K562 (cell line): ENCODE results near the gene ACLY. TPM values are rescaled to one million over a fixed set of nuclear protein-coding genes. Genes with fewer than 3 reads are reported as not detected.

Source experiments
- ATAC-seq: fragments of 200-7000 bp; cut with Tn5 transposase; 3 replicates; pipeline ENCODE4 v1.9.1; 2020; ENCODE audit warnings: moderate library complexity
- BruUV-seq: library from RNA; stranded (reverse); fragments of 400-500 nt; replicated peaks from 2 replicates; lab custom pipeline; 2021; lab: Mats Ljungman, UMichigan
- CTCF ChIA-PET: fragments of 300-600 bp; formaldehyde crosslinking; extraction: SDS; loops from one replicate; lab custom pipeline; 2021; ENCODE audit warnings: low intra/inter-chr PET ratio; lab: Yijun Ruan, JAX
- POLR2A ChIA-PET: fragments of 300-600, 350-650 bp; sonication (Branson Sonifier 250); formaldehyde crosslinking; extraction: SDS; loops from one replicate; lab custom pipeline; 2021; ENCODE audit warnings: antibody characterized with exemption, inconsistent platforms; lab: Yijun Ruan, JAX
- DNase-seq, 4 experiments: peaks; one replicate each; pipeline versions ENCODE4 v3.0.0 to v3.0.0-alpha.2; 2011 to 2018; ENCODE audit warnings: low spot score in 3 of 4, mixed read lengths in 3 of 4; ENCODE audit errors: extremely low read depth in 1 of 4
- FAIRE-seq: peaks from 2 replicates; lab custom pipeline; 2011; peaks lifted over from hg19 to GRCh38; lab: Jason Lieb, UNC
- H2AFZ ChIP-seq: 2 replicates; pipeline ENCODE4 v1.6.0; 2011; ENCODE audit warnings: low read depth, low read length, control low read depth, inconsistent platforms
- H3K27ac ChIP-seq: fragments of 200-600 bp; 3 replicates; pipeline ENCODE4 v1.8.0; 2011; ENCODE audit warnings: low read depth, mild to moderate bottlenecking, control low read depth, inconsistent platforms, low read length, moderate library complexity, mixed read lengths; ENCODE audit errors: extremely low read depth
- H3K27me3 ChIP-seq, 2 experiments: fragments of 300-600 bp in 1 of 2; 2 replicates in 1 of 2; 3 replicates in 1 of 2; pipeline versions ENCODE4 v1.6.0 to v1.8.0; 2011; ENCODE audit warnings: inconsistent platforms in 2 of 2, low read length in 2 of 2, mild to moderate bottlenecking in 1 of 2, mixed read lengths in 1 of 2, moderate library complexity in 1 of 2; ENCODE audit not compliant: control insufficient read depth in 2 of 2, insufficient read depth in 2 of 2
- H3K36me3 ChIP-seq: fragments of 300-600 bp; 3 replicates; pipeline ENCODE4 v1.8.0; 2011; ENCODE audit warnings: mild to moderate bottlenecking, low read length, inconsistent platforms; ENCODE audit not compliant: control insufficient read depth, insufficient read depth
- H3K4me1 ChIP-seq, 2 experiments: fragments of 200-600 bp in 1 of 2; replicated peaks in 1 of 2; 2 replicates in 1 of 2; 3 replicates in 1 of 2; pipeline versions ENCODE4 v1.5.1 to v1.8.0; 2011; ENCODE audit warnings: inconsistent platforms in 2 of 2, low read length in 2 of 2, mild to moderate bottlenecking in 1 of 2, mixed read lengths in 1 of 2, moderate library complexity in 1 of 2; ENCODE audit not compliant: control insufficient read depth in 2 of 2, insufficient read depth in 2 of 2
- H3K4me2 ChIP-seq: 2 replicates; pipeline ENCODE4 v1.6.1; 2011; ENCODE audit warnings: low read length, control low read depth, inconsistent platforms, mixed read lengths; ENCODE audit not compliant: insufficient read depth
- H3K4me3 ChIP-seq: fragments of 200-600 bp; sonication (generic), shearing (Covaris generic); 2 replicates; pipeline ENCODE4 v1.5.1; 2016; ENCODE audit warnings: control low read depth, inconsistent platforms
- H3K79me2 ChIP-seq: fragments of 200-600 bp; 3 replicates; pipeline ENCODE4 v1.8.0; 2011; ENCODE audit warnings: low read length, inconsistent platforms; ENCODE audit not compliant: control insufficient read depth, insufficient read depth
- H3K9ac ChIP-seq, 2 experiments: 2 replicates each; pipeline versions ENCODE4 v1.6.0 to v1.6.1; 2011; ENCODE audit warnings: low read depth in 2 of 2, low read length in 2 of 2, control low read depth in 1 of 2, inconsistent platforms in 1 of 2, mild to moderate bottlenecking in 1 of 2, mixed read lengths in 1 of 2; ENCODE audit not compliant: insufficient read depth in 1 of 2
- H3K9me1 ChIP-seq: one replicate; pipeline ENCODE4 v1.6.0; 2011; ENCODE audit warnings: inconsistent platforms, mild to moderate bottlenecking, low read length, moderate library complexity; ENCODE audit not compliant: control insufficient read depth, insufficient read depth
- H3K9me3 ChIP-seq: replicated peaks from 2 replicates; pipeline ENCODE4 v1.5.1; 2011; ENCODE audit warnings: low read depth, low read length, inconsistent platforms; ENCODE audit not compliant: control insufficient read depth, insufficient read depth
- H4K20me1 ChIP-seq: replicated peaks from 2 replicates; pipeline ENCODE4 v1.6.1; 2011; ENCODE audit warnings: low read length, inconsistent platforms, mixed read lengths; ENCODE audit not compliant: control insufficient read depth, insufficient read depth
- CBX2 ChIP-seq: fragments of 200-600 bp; sonication (generic); IDR thresholded peaks from one replicate; pipeline ENCODE4 v1.6.1; 2012; ENCODE audit warnings: mild to moderate bottlenecking, low read length, inconsistent platforms; ENCODE audit not compliant: insufficient read depth, poor library complexity, severe bottlenecking
- CEBPG ChIP-seq, 3 experiments: fragments of 200-800 bp in 1 of 3; sonication (Bioruptor generic) in 1 of 3; sonication (generic) in 1 of 3; formaldehyde crosslinking in 1 of 3; IDR thresholded peaks in 2 of 3; conservative IDR thresholded peaks in 1 of 3; 2 replicates each; pipeline versions ENCODE4 v1.6.1 to v1.8.0; 2016 to 2022; ENCODE audit warnings: missing compliant biosample characterization in 2 of 3, missing genetic modification characterization in 2 of 3, mild to moderate bottlenecking in 1 of 3, missing genetic modification reagents in 1 of 3
- FIP1L1 ChIP-seq: fragments of 200-400 bp; formaldehyde crosslinking; IDR thresholded peaks from 2 replicates; pipeline ENCODE4 v1.6.1; 2018; ENCODE audit warnings: mild to moderate bottlenecking, low read depth, low read length; ENCODE audit not compliant: poor library complexity, severe bottlenecking
- GABPB2 ChIP-seq: fragments of 250-450 bp; sonication (Bioruptor Pico); conservative IDR thresholded peaks from 2 replicates; pipeline ENCODE4 v1.5.1; 2021; ENCODE audit warnings: mild to moderate bottlenecking
- POLR2AphosphoS2 ChIP-seq: IDR thresholded peaks from 2 replicates; pipeline ENCODE4 v1.6.1; 2012; ENCODE audit warnings: low read length, improper control_type of control experiment
- RCOR1 ChIP-seq, 2 experiments: IDR thresholded peaks; 2 replicates each; pipeline ENCODE4 v1.6.1; 2012; ENCODE audit warnings: low read depth in 2 of 2, low read length in 2 of 2, borderline replicate concordance in 1 of 2, improper control_type of control experiment in 1 of 2
- ZBTB43 ChIP-seq: sonication (generic); formaldehyde crosslinking; IDR thresholded peaks from 2 replicates; pipeline ENCODE4 v1.8.0; 2023; ENCODE audit warnings: mild to moderate bottlenecking, missing genetic modification reagents
- ZNF23 ChIP-seq: fragments of 250-450 bp; sonication (Bioruptor Pico); IDR thresholded peaks from 2 replicates; pipeline ENCODE4 v1.4.0; 2020; ENCODE audit warnings: mild to moderate bottlenecking
- ZNF592 ChIP-seq: fragments of 450-650 bp; IDR thresholded peaks from 2 replicates; pipeline ENCODE4 v1.6.1; 2017; ENCODE audit warnings: antibody characterized with exemption, mild to moderate bottlenecking
- WGBS: fragments of 100-300 bp; shearing (Covaris generic); methylation state at CpG from one replicate; pipeline ENCODE4 v1.1.6; 2016; ENCODE audit warnings: low coverage, mixed read lengths; ENCODE audit not compliant: insufficient coverage; ENCODE audit errors: missing lambda C conversion rate; 5-methylcytosine and 5-hydroxymethylcytosine counted together
- in situ Hi-C: fragments of 300-500 bp; cut with MboI; formaldehyde crosslinking; loops from 4 replicates; pipeline ENCODE4 v1.15.0; 2018; ENCODE audit warnings: inconsistent platforms, mixed read lengths
- intact Hi-C: fragments of 100-400 bp; cut with micrococcal nuclease; formaldehyde crosslinking; loops from 2 replicates; pipeline ENCODE4 v1.14.2; 2022
- polyA plus RNA-seq, 8 experiments: library from polyadenylated mRNA; depleted of rRNA in 4 of 8; stranded (reverse) in 5 of 8; unstranded in 3 of 8; fragments of >200 nt; fragmentation: Nextera tagmentation in 2 of 8; fragmentation: Illumina TruSeq in 1 of 8; extraction: Ambion mirVana in 2 of 8; extraction: Trizol in 1 of 8; gene quantifications; 2 replicates each; pipeline versions ENCODE4 v1.2.1 to v1.2.3, GENCODE V29; 2011 to 2014; ENCODE audit warnings: inconsistent platforms in 1 of 8, missing spikeins in 1 of 8
- total RNA-seq, 7 experiments: library from RNA; depleted of rRNA in 6 of 7; stranded (reverse); fragments of >200 nt in 6 of 7; fragmentation: Illumina TruSeq in 2 of 7; extraction: Trizol in 2 of 7; gene quantifications; 2 replicates each; pipeline versions ENCODE4 v1.2.1 to v1.2.3, GENCODE V29; 2011 to 2021; ENCODE audit warnings: low replicate concordance in 1 of 7
- TF ChIP-seq, protein P1 (sequence below): fragments of 200-800 bp; sonication (Bioruptor generic); IDR thresholded peaks from 2 replicates; pipeline ENCODE4 v1.6.1; 2017; ENCODE audit warnings: missing genetic modification characterization, missing compliant biosample characterization
- TF ChIP-seq, protein P2 (sequence below): sonication (generic); formaldehyde crosslinking; IDR thresholded peaks from 2 replicates; pipeline ENCODE4 v1.8.1; 2022; ENCODE audit warnings: missing genetic modification reagents

The ACLY gene
- total and polyA plus RNA-seq, 9 of the 15 experiments (the other 6 are each of a cell fraction or from before 2014, with no cell fraction given), result 42.9 to 280 (median 125) TPM

- CTCF ChIA-PET, result no interaction called here
- Histone ChIP-seq H3K4me3 (peak within 1 kb of the TSS; percentile 77), H3K79me2 (peaks cover 17% of the 10 kb centered on the region), H3K9ac (peak within 1 kb of the TSS; percentile 72 to 96), H2AFZ (peak within 1 kb of the TSS; percentile 92), H3K27me3 (no peaks in the 10 kb centered on the region), H3K36me3 (peaks cover 30% of the 10 kb centered on the region; the same call in 2 of the 3 replicates), H3K9me1 (no peaks in the 10 kb centered on the region), H3K4me2 (peak within 1 kb of the TSS; percentile 89), H3K4me1 (peaks cover 7 to 15% of the 10 kb centered on the region in 2 experiments; a peak in 4 of 5 replicates), H3K9me3 (no peaks in the 10 kb centered on the region), H3K27ac (peak within 1 kb of the TSS; percentile 56), H4K20me1 (no peaks in the 10 kb centered on the region)
- intact Hi-C loops, result no loop called here
- DNase-seq, result peak; percentile 74 to 96 (median 94)
- BruUV-seq, result no TSS peak
- FAIRE-seq, result no peak
- POLR2A ChIA-PET, result interaction anchor here (0.6 to 2.1 kb wide), 5 partner anchors 12 to 342 kb away, joined by 3 to 6 read pairs (median 3); no protein-coding TSS in a partner anchor
- under 1% methylated on average over 38 of the region's 72 CpGs for WGBS
- ATAC-seq, result peak; percentile 95
- in situ Hi-C loops, result no loop called here
- TF ChIP-seq GABPB2 (CRISPR knock-in tag), result no peak
- 0 out of 2 replicates have a peak, but pooled peaks have one; percentile 18 for TF ChIP-seq ZNF592
- no peak for TF ChIP-seq FIP1L1
- no peak for TF ChIP-seq CBX2
- no peak for TF ChIP-seq ZNF23 (CRISPR knock-in tag)
- no peak for TF ChIP-seq POLR2AphosphoS2
- no peak for TF ChIP-seq ZBTB43 (CRISPR knock-in tag)
- TF ChIP-seq CEBPG (CRISPR knock-in tag; IDR thresholded peaks at IDR 0.05), result no peak
- TF ChIP-seq CEBPG (tag; conservative IDR thresholded peaks at IDR 0.05 in 1 of 2, IDR thresholded peaks at IDR 0.05 in 1 of 2), result no peak
- TF ChIP-seq, protein P1, sequence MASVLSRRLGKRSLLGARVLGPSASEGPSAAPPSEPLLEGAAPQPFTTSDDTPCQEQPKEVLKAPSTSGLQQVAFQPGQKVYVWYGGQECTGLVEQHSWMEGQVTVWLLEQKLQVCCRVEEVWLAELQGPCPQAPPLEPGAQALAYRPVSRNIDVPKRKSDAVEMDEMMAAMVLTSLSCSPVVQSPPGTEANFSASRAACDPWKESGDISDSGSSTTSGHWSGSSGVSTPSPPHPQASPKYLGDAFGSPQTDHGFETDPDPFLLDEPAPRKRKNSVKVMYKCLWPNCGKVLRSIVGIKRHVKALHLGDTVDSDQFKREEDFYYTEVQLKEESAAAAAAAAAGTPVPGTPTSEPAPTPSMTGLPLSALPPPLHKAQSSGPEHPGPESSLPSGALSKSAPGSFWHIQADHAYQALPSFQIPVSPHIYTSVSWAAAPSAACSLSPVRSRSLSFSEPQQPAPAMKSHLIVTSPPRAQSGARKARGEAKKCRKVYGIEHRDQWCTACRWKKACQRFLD (CRISPR knock-in tag), result peak; percentile 74; the same call in 1 of the 2 replicates
- TF ChIP-seq, protein P2, sequence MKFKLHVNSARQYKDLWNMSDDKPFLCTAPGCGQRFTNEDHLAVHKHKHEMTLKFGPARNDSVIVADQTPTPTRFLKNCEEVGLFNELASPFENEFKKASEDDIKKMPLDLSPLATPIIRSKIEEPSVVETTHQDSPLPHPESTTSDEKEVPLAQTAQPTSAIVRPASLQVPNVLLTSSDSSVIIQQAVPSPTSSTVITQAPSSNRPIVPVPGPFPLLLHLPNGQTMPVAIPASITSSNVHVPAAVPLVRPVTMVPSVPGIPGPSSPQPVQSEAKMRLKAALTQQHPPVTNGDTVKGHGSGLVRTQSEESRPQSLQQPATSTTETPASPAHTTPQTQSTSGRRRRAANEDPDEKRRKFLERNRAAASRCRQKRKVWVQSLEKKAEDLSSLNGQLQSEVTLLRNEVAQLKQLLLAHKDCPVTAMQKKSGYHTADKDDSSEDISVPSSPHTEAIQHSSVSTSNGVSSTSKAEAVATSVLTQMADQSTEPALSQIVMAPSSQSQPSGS (CRISPR knock-in tag), result no peak
- no peak for TF ChIP-seq RCOR1 (IDR thresholded peaks at IDR 0.05; ENCODE audit: borderline replicate concordance in 1 of 2, low read depth in 2 of 2, low read length in 2 of 2)
Measured at GRCh38 chr17:41835800-41836549, 82.8 kb downstream of the ACLY start, which contains the start of gene NT5C3B. Gene NT5C3B (minus strand): TSS chr17:41836232. CDS start chr17:41836193, 39 bp downstream.
